Activated CD4-positive, alpha-beta memory T cell treated with anti-CD3 and anti-CD28 coated beads for 36 hours (primary cell): ENCODE measurements around the gene CLSTN3. TPM values are rescaled to one million over a fixed set of nuclear protein-coding genes. Genes with fewer than 3 reads are reported as not detected.

ENCODE experiments used
- CTCF ChIA-PET: fragments of 350-600 bp; sonication (Branson Sonifier 250); formaldehyde crosslinking; loops from one replicate; lab custom pipeline; 2021; ENCODE audit warnings: antibody characterized with exemption, inconsistent platforms; lab: Charles Lee
- POLR2A ChIA-PET: fragments of 350-600 bp; sonication (Branson Sonifier 250); formaldehyde crosslinking; loops from one replicate; lab custom pipeline; 2021; ENCODE audit warnings: antibody characterized with exemption; lab: Charles Lee
- DNase-seq: peaks from one replicate; pipeline ENCODE4 v3.0.0-alpha.2; 2020
- H3K27ac Mint-ChIP-seq: one replicate; pipeline ENCODE4 v1.8.0; 2021; ENCODE audit warnings: mixed read lengths
- H3K27me3 Mint-ChIP-seq: one replicate; pipeline ENCODE4 v1.8.0; 2021; ENCODE audit warnings: mixed read lengths
- H3K36me3 Mint-ChIP-seq: one replicate; pipeline ENCODE4 v1.8.0; 2021; ENCODE audit warnings: mixed read lengths
- H3K4me1 Mint-ChIP-seq: one replicate; pipeline ENCODE4 v1.8.0; 2021; ENCODE audit warnings: low read depth, mixed read lengths
- H3K4me3 Mint-ChIP-seq: one replicate; pipeline ENCODE4 v1.8.0; 2021; ENCODE audit warnings: mild to moderate bottlenecking, mixed read lengths
- H3K9me3 Mint-ChIP-seq: one replicate; pipeline ENCODE4 v1.8.0; 2021; ENCODE audit warnings: mixed read lengths
- intact Hi-C: fragments of 100-400 bp; cut with micrococcal nuclease; formaldehyde crosslinking; loops from one replicate; pipeline ENCODE4 v1.15.1; 2023
- total RNA-seq, 2 experiments: library from RNA; stranded (reverse); gene quantifications; one replicate each; pipeline ENCODE4 v1.2.3, GENCODE V29; 2021

Gene CLSTN3
- total RNA-seq, 2 experiments from 2014 or later, result 40.1 to 44.7 TPM

DNA sequence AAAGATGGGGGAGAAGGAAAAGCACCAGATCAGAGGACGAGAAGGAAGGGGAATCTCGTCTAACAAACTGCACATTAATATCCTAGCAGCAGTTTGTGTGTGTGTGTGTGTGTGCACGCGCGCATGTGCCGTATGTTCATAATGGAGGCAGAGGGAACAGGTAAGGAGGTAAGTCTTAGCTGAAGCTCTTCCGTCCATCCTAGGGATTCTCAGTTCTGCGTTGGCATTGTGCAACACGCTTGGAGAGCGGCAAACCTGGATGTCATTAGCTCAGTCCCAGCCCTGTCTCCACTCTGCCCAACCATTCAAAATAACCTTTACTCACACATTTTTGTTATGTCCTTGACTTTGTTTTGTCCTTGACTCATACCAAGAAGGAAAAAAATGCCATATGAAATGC is 36.3 kb upstream of the CLSTN3 start:
- H3K27ac Mint-ChIP-seq, result no peak overlapping the region
- H3K4me1 Mint-ChIP-seq, result peaks cover 7% of the 10 kb centered on the region
- intact Hi-C loops, result loop anchor here (5.0 to 10.0 kb wide), 4 partner anchors 49 to 222 kb away; partner anchors contain the start of genes EMG1, PHB2 and SPSB2
- CTCF ChIA-PET, result interaction anchor here (1.3 to 3.7 kb wide), 3 partner anchors 11 to 61 kb away, joined by 3 to 26 read pairs (median 4); partner anchors contain the start of gene C1RL
- H3K36me3 Mint-ChIP-seq, result peaks cover 8% of the 10 kb centered on the region
- no peak for DNase-seq
- H3K27me3 Mint-ChIP-seq, result no peaks in the 10 kb centered on the region
- POLR2A ChIA-PET, result interaction anchor here (1.4 kb wide), 1 partner anchor 9 kb away, joined by 5 read pairs; no protein-coding TSS in a partner anchor
- H3K4me3 Mint-ChIP-seq, result no peak overlapping the region
- no peaks in the 10 kb centered on the region for H3K9me3 Mint-ChIP-seq

GRCh38 chr12:7096006-7096932 is 33.9 kb upstream of the CLSTN3 start:
- Mint-ChIP-seq H3K4me1 (peaks cover 7% of the 10 kb centered on the region), H3K9me3 (no peaks in the 10 kb centered on the region), H3K27ac (peak overlapping the region; percentile 46), H3K4me3 (no peak overlapping the region), H3K36me3 (peaks cover 14% of the 10 kb centered on the region), H3K27me3 (no peaks in the 10 kb centered on the region)
- no peak for DNase-seq
- POLR2A ChIA-PET, result interaction anchor here (0.7 to 0.9 kb wide), 2 partner anchors 11 to 12 kb away, joined by 3 read pairs; no protein-coding TSS in a partner anchor
- intact Hi-C loops, result loop anchor here (10.0 kb wide), 1 partner anchor 51 kb away; no protein-coding TSS in a partner anchor
- CTCF ChIA-PET, result interaction anchor here (1.1 to 3.7 kb wide), 2 partner anchors 12 to 17 kb away, joined by 4 to 26 read pairs; partner anchors contain the start of gene C1RL

DNA sequence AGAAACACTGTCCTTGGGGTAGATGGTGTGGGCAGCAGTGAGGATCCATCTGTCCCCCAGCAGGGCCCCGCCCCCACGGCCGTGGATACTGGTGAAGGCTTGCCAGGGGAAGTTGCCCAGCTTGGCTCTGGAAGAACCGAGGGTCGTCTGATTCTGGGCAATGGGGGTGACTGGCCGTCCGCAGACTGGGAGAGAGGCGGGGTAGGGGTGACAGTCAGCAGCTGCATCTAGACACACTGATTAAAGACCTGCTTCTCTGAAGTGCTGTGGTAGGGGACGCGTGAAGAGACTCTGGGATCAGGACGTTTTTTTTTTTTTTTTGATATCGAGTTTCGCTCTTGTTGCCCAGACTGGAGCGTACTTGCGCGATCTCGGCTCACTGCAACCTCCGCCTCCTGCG is 33.2 kb upstream of the CLSTN3 start:
- H3K27ac Mint-ChIP-seq, result no peak overlapping the region
- peaks cover 5% of the 10 kb centered on the region for H3K4me1 Mint-ChIP-seq
- no peaks in the 10 kb centered on the region for H3K27me3 Mint-ChIP-seq
- CTCF ChIA-PET, result interaction anchor here (1.1 to 3.7 kb wide), 2 partner anchors 11 to 16 kb away, joined by 4 to 26 read pairs; partner anchors contain the start of gene C1RL
- no peaks in the 10 kb centered on the region for H3K9me3 Mint-ChIP-seq
- DNase-seq, result no peak
- intact Hi-C loops, result loop anchor here (10.0 kb wide), 1 partner anchor 52 kb away; no protein-coding TSS in a partner anchor
- POLR2A ChIA-PET, result interaction anchor here (0.9 kb wide), 1 partner anchor 11 kb away, joined by 3 read pairs; no protein-coding TSS in a partner anchor
- no peak overlapping the region for H3K4me3 Mint-ChIP-seq
- H3K36me3 Mint-ChIP-seq, result peaks cover 14% of the 10 kb centered on the region

DNA sequence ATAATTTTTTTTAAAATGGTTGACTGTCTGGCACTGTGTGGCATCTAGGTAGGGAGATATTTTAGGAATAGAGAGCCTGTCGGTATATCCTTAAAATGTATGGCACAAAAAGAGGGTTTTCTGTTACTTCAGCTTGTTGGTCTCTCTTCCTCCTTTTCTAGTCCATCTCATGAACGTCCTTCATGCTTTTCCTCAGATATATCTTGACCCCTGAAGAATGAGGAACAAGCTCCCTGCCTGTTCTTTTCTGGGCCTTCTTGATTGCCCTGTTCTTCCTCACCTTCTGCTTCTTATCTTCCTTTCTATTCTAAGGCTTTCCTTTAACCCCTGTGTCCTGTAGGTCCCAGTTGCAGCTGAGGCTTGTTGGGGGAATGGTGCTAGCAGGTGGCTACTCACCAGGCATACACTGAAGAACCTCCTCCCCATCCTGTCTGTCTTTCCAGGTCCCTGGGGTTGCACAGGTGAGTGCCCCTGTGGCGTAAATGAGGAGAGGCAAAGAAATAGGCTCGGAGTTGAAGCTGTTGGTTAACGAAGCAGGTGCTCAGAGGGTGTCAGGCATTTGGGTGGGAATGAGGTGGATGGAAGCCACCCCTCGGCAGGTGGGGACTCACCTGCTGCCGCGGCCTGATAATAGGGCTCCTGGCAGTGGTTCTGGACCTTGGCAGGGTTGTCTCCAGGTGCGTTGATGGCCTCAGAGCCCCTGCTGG is 30.7 kb upstream of the CLSTN3 start:
- Mint-ChIP-seq H3K4me3 (no peak overlapping the region), H3K27me3 (no peaks in the 10 kb centered on the region), H3K36me3 (peaks cover 19% of the 10 kb centered on the region), H3K4me1 (peaks cover 11% of the 10 kb centered on the region), H3K27ac (no peak overlapping the region), H3K9me3 (no peaks in the 10 kb centered on the region)
- CTCF ChIA-PET, result interaction anchor here (1.0 to 2.1 kb wide), 2 partner anchors 14 to 81 kb away, joined by 3 to 7 read pairs; partner anchors contain the start of gene LPCAT3
- DNase-seq, result no peak
- intact Hi-C loops, result loop anchor here (10.0 kb wide), 1 partner anchor 55 kb away; no protein-coding TSS in a partner anchor
- POLR2A ChIA-PET, result no interaction called here

GRCh38 chr12:7100239-7100638 is 29.9 kb upstream of the CLSTN3 start:
- CTCF ChIA-PET, result interaction anchor here (2.1 kb wide), 1 partner anchor 13 kb away, joined by 7 read pairs; no protein-coding TSS in a partner anchor
- intact Hi-C loops, result no loop called here
- Mint-ChIP-seq H3K36me3 (peaks cover 19% of the 10 kb centered on the region), H3K4me1 (peaks cover 13% of the 10 kb centered on the region), H3K27ac (no peak overlapping the region), H3K9me3 (no peaks in the 10 kb centered on the region), H3K27me3 (no peaks in the 10 kb centered on the region), H3K4me3 (no peak overlapping the region)
- DNase-seq, result no peak
- POLR2A ChIA-PET, result no interaction called here

DNA sequence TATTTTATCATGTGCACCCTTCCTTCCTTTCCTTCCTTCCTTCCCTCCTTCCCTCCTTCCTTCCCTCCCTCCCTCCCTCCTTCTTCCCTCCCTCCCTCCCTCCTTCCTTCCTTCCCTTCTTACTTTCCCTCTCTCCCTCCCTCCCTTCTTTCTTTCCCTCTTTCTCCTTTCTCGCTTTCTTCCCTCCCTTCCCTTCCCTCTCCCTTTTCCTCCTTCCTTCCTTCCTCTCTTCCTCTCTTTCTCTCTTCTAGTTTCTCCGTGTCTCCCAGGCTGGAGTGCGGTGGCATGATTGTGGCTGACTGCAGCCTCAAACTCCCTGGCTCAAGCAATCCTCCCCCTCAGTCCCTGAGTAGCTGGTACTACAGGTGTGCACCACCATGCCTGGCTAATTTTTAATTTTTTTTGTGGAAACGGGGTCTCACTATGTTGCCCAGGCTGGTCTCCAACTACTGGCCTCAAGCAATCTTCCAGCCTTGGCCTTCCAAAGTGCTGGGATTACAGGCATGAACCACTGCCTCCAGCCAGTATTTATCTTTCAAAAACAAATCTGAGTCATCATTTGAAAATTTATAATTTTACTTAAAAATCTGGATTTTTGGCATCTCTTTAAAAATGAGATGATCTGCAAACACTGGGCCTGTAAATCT is 29.0 kb upstream of the CLSTN3 start:
- DNase-seq, result no peak
- ChIA-PET CTCF (interaction anchor here (2.0 to 2.2 kb wide), 3 partner anchors 8 to 12 kb away, joined by 6 to 12 read pairs (median 7); partner anchors contain the start of gene C1R), POLR2A (no interaction called here)
- Mint-ChIP-seq H3K27ac (no peak overlapping the region), H3K36me3 (peaks cover 27% of the 10 kb centered on the region), H3K9me3 (peaks cover 8% of the 10 kb centered on the region), H3K4me3 (no peak overlapping the region), H3K27me3 (no peaks in the 10 kb centered on the region), H3K4me1 (peaks cover 21% of the 10 kb centered on the region)
- intact Hi-C loops, result no loop called here

DNA sequence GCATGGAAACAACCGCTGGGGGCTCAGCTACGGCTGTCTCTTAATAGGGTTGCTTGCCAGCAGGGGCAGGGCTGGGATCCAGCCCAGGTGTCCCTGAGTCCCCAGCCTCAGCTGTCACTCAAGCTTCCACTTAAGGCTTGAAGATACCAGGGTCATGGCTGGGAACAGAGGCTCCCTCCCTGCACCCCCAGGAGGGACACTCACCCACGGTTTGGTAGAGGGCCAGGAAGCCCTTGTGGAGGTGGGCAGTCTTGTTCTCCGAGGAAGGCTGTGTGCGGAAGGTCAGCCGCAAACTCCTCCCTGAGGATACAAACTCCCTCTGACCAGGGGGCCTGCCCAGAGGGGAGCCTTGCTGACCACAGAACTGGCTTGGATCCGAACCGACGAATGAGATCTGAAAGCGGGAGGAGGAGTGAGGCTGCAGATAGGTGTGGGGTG is 28.5 kb upstream of the CLSTN3 start:
- H3K27ac Mint-ChIP-seq, result no peak overlapping the region
- CTCF ChIA-PET, result interaction anchor here (1.4 to 2.2 kb wide), 3 partner anchors 9 to 177 kb away, joined by 3 to 12 read pairs (median 6); partner anchors contain the start of gene C1R
- H3K9me3 Mint-ChIP-seq, result peaks cover 13% of the 10 kb centered on the region
- H3K4me1 Mint-ChIP-seq, result peaks cover 27% of the 10 kb centered on the region
- DNase-seq, result no peak
- H3K27me3 Mint-ChIP-seq, result no peaks in the 10 kb centered on the region
- H3K36me3 Mint-ChIP-seq, result peaks cover 33% of the 10 kb centered on the region
- no peak overlapping the region for H3K4me3 Mint-ChIP-seq
- intact Hi-C loops, result no loop called here
- POLR2A ChIA-PET, result no interaction called here

GRCh38 chr12:7102582-7102981 is 27.6 kb upstream of the CLSTN3 start:
- no peak overlapping the region for H3K4me3 Mint-ChIP-seq
- H3K36me3 Mint-ChIP-seq, result peaks cover 36% of the 10 kb centered on the region
- intact Hi-C loops, result no loop called here
- DNase-seq, result no peak
- no peaks in the 10 kb centered on the region for H3K27me3 Mint-ChIP-seq
- peaks cover 13% of the 10 kb centered on the region for H3K9me3 Mint-ChIP-seq
- POLR2A ChIA-PET, result interaction anchor here (0.9 kb wide), 1 partner anchor 9 kb away, joined by 5 read pairs; no protein-coding TSS in a partner anchor
- no peak overlapping the region for H3K27ac Mint-ChIP-seq
- CTCF ChIA-PET, result interaction anchor here (0.8 to 2.2 kb wide), 5 partner anchors 9 to 178 kb away, joined by 3 to 12 read pairs (median 4); partner anchors contain the start of gene C1R
- H3K4me1 Mint-ChIP-seq, result peaks cover 31% of the 10 kb centered on the region

DNA sequence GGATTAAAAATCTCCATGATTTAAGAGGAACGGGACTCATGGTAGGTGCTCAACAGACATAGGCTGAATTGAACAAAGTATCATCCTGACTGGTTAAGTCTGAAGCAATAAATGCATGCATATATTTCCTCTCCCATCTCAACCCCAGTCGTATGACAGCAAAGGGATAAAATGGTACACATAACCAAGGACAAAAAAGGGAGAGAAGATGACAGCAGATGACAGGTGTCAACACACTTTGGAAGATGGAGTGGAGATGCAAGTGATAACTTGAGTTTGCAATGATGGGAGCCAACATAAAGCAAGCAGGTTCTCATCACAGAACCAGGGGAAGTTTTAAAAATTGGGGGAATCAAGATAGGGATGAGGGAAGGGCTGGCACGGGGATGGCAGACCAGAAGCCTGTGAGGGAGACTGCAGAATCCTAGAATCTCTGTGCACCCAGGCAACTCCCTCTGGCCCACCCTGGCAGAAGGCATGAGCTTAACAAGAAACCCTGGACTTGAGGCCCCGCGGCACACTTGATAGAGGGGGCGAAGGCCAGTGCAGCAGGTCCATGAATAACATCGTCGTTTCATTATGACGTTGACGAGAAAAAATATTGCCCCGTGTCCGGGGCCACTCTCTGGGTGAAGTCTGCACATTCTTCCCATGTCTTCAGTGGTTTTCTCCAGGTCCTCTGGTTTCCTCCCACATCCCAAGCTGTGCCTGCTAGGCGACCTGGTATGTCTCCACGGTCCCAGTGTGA is 26.2 kb upstream of the CLSTN3 start:
- peaks cover 31% of the 10 kb centered on the region for H3K36me3 Mint-ChIP-seq
- H3K9me3 Mint-ChIP-seq, result peaks cover 13% of the 10 kb centered on the region
- DNase-seq, result no peak
- intact Hi-C loops, result no loop called here
- H3K4me1 Mint-ChIP-seq, result peaks cover 36% of the 10 kb centered on the region
- no peak overlapping the region for H3K4me3 Mint-ChIP-seq
- H3K27me3 Mint-ChIP-seq, result no peaks in the 10 kb centered on the region
- no peak overlapping the region for H3K27ac Mint-ChIP-seq
- ChIA-PET CTCF (interaction anchor here (0.7 to 1.8 kb wide), 5 partner anchors 9 to 22 kb away, joined by 3 to 4 read pairs (median 4); partner anchors contain the start of gene C1R), POLR2A (no interaction called here)

DNA sequence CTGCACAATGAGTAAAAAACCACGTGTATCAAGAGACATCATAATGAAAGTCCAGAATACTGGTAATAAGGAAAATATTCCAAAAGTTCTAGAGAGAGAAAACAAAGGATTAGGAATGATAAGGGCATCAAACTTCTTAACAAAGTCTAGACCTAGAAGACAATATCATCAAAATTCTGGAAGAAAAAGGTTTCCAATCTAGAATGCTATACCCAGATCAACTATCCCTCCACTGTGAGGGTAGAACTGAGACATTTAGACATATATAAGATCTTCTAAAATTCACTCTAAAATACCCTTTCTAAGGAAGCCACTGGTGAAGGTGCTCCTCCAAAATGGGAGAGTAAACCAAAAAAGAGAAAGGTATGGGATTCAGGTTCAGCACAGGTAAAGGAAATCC is 24.1 kb upstream of the CLSTN3 start:
- Mint-ChIP-seq H3K4me1 (peaks cover 46% of the 10 kb centered on the region), H3K36me3 (peaks cover 26% of the 10 kb centered on the region), H3K27ac (no peak overlapping the region), H3K27me3 (no peaks in the 10 kb centered on the region), H3K4me3 (no peak overlapping the region), H3K9me3 (peaks cover 13% of the 10 kb centered on the region)
- intact Hi-C loops, result loop anchor here (5.0 kb wide), 2 partner anchors 144 to 234 kb away; partner anchors contain the start of gene SPSB2
- CTCF ChIA-PET, result interaction anchor here (1.1 to 2.4 kb wide), 2 partner anchors 88 kb away, joined by 3 to 16 read pairs; partner anchors contain the start of gene LPCAT3
- DNase-seq, result no peak
- POLR2A ChIA-PET, result no interaction called here
